Upper lobe of right lung (tissue), 1 donor: ENCODE results near the gene REPIN1. TPM values are rescaled to one million over a fixed set of nuclear protein-coding genes. Genes with fewer than 3 reads are reported as not detected.

Source experiments
- ATAC-seq: fragments of 200-7000 bp; cut with Tn5 transposase; one replicate; pipeline ENCODE4 v1.9.1; 2020; ENCODE audit warnings: mild to moderate bottlenecking, moderate library complexity
- DNase-seq: peaks from one replicate; pipeline ENCODE4 v3.0.0-alpha.2; 2020
- H3K27ac ChIP-seq: fragments of 200-600 bp; one replicate; pipeline ENCODE4 v1.8.0; 2022
- H3K27me3 ChIP-seq: fragments of 200-600 bp; one replicate; pipeline ENCODE4 v1.8.0; 2022; ENCODE audit warnings: mild to moderate bottlenecking
- H3K36me3 ChIP-seq: fragments of 200-600 bp; one replicate; pipeline ENCODE4 v1.8.0; 2022
- H3K4me1 ChIP-seq: fragments of 200-600 bp; one replicate; pipeline ENCODE4 v1.8.0; 2022
- H3K4me3 ChIP-seq: fragments of 200-600 bp; one replicate; pipeline ENCODE4 v1.8.0; 2022; ENCODE audit warnings: mild to moderate bottlenecking
- H3K9me3 ChIP-seq: fragments of 200-600 bp; one replicate; pipeline ENCODE4 v1.8.0; 2022
- CTCF ChIP-seq: fragments of 200-600 bp; IDR thresholded peaks from one replicate; pipeline ENCODE4 v1.8.0; 2022; ENCODE audit warnings: antibody characterized with exemption
- intact Hi-C: fragments of 100-400 bp; cut with DNase I; formaldehyde crosslinking; loops from one replicate; pipeline ENCODE4 v1.11.0; 2022
- total RNA-seq: library from RNA; stranded (reverse); fragmentation: NEBNext Ultra II Directional; extraction: Animal tissue kit (Norgen Biotek cat#: 25700); gene quantifications from one replicate; pipeline ENCODE4 v1.2.1, GENCODE V29; 2021
- donor health status: DM: no; HTN: yes; CAD: no; lungs with severe emphysema.

REPIN1 gene
- total RNA-seq, 1 donor from 2014 or later, result 93.7 TPM

- TF ChIP-seq CTCF, result peak; percentile 92
- H3K4me1 ChIP-seq, result no peaks in the 10 kb centered on the region
- H3K36me3 ChIP-seq, result no peaks in the 10 kb centered on the region
- ATAC-seq (peak; percentile 99), DNase-seq (peak; percentile 84)
- H3K9me3 ChIP-seq, result no peaks in the 10 kb centered on the region
- H3K27ac ChIP-seq, result no peak overlapping the region
- no peak overlapping the region for H3K4me3 ChIP-seq
- no peaks in the 10 kb centered on the region for H3K27me3 ChIP-seq
- intact Hi-C loops, result no loop called here
Measured at GRCh38 chr7:150420987-150421674, 52.5 kb downstream of the REPIN1 start.

GRCh38 chr7:150421831-150422230, 53.2 kb downstream of the REPIN1 start:
- TF ChIP-seq CTCF, result no peak
- intact Hi-C loops, result no loop called here
- no peak overlapping the region for H3K4me3 ChIP-seq

More at GRCh38 chr7:150421831-150422230, 53.2 kb downstream of the REPIN1 start:
- Histone ChIP-seq H3K36me3 (no peaks in the 10 kb centered on the region), H3K4me1 (no peaks in the 10 kb centered on the region), H3K9me3 (no peaks in the 10 kb centered on the region), H3K27ac (no peak overlapping the region), H3K27me3 (no peaks in the 10 kb centered on the region)
- DNase-seq (no peak), ATAC-seq (no peak)

Other genes with a start within 250 kb of the REPIN1 start
- 10.2 TPM for gene LRRC61, start 45.5 kb upstream of the REPIN1 start, total RNA-seq
- 20.1 TPM for gene ACTR3C, start 45.3 kb upstream of the REPIN1 start, total RNA-seq
- gene RARRES2, start 27.2 kb upstream of the REPIN1 start, total RNA-seq, result 259 TPM
- gene ZNF775, start 10.5 kb downstream of the REPIN1 start, total RNA-seq, result 4.4 TPM
- 42.3 TPM for gene GIMAP8, start 81.8 kb downstream of the REPIN1 start, total RNA-seq
- gene GIMAP7, start 146.1 kb downstream of the REPIN1 start, total RNA-seq, result 47.0 TPM
- gene GIMAP4, start 198.6 kb downstream of the REPIN1 start, total RNA-seq, result 83.3 TPM